Motor neuron (in vitro differentiated cells): ENCODE results near the gene GMPS. TPM values are rescaled to one million over a fixed set of nuclear protein-coding genes. Genes with fewer than 3 reads are reported as not detected.
"Not testable (repeated sequence)": the region's sequence is repeated elsewhere in the genome, so short reads cannot be mapped to it uniquely, and the experiment has no call there.

ENCODE experiments used
- ATAC-seq, 8 experiments: fragments of 200-7000 bp; cut with Tn5 transposase; replicated peaks in 6 of 8; 2 replicates each; pipeline ENCODE4 v1.8.0; 2021; ENCODE audit warnings: mild to moderate bottlenecking in 8 of 8, moderate library complexity in 8 of 8
- H3K27ac ChIP-seq, 2 donors: fragments of 250-450 bp; sonication (Bioruptor Pico); 2 replicates each; pipeline ENCODE4 v1.9.0; 2021; ENCODE audit warnings: antibody characterized with exemption in 2 of 2, mild to moderate bottlenecking in 2 of 2, moderate library complexity in 1 of 2
- H3K4me1 ChIP-seq, 2 donors: fragments of 250-450 bp; sonication (Bioruptor Pico); replicated peaks in 1 of 2; 2 replicates each; pipeline ENCODE4 v1.6.1; 2021; ENCODE audit warnings: antibody characterized with exemption in 2 of 2, mild to moderate bottlenecking in 2 of 2, moderate library complexity in 1 of 2
- H3K4me3 ChIP-seq, 5 donors: fragments of 250-450 bp; sonication (Bioruptor Pico); 2 replicates each; pipeline ENCODE4 v1.9.0; 2021; ENCODE audit warnings: antibody characterized with exemption in 5 of 5, mild to moderate bottlenecking in 5 of 5, moderate library complexity in 4 of 5
- WGBS, 10 experiments: fragments of 450-650 bp; shearing (Covaris generic); methylation state at CpG; one replicate each; pipeline ENCODE4 v1.0.0; 2022; 5-methylcytosine and 5-hydroxymethylcytosine counted together
- in situ Hi-C, 9 experiments: fragments of 400-800 bp; cut with MboI; loops; one replicate each; pipeline ENCODE4 v1.15.0; 2021; ENCODE audit warnings: low sequenced_read_pairs in 9 of 9, low pct_unique_long_range_greater_than_20kb in 2 of 9; ENCODE audit not compliant: unreplicated experiment in 9 of 9
- total RNA-seq, 8 experiments: library from RNA; unstranded; fragments of 300-600 nt; gene quantifications; 2 replicates each; pipeline versions ENCODE4 v1.2.3 to v1.2.4, GENCODE V29; 2022

The GMPS gene
- total RNA-seq, 8 experiments from 2014 or later: 33.4 to 105 (median 48.1) TPM

- in situ Hi-C loops: no loop called here
- H3K4me3 ChIP-seq: no peak overlapping the region
- WGBS, 10 experiments: 84 to 100% (median 93%) methylated on average over 2 to 7 of the region's 7 CpGs; no CpG with 5 or more reads in 1 of the 10 experiments
- ATAC-seq: no peak
- no peak overlapping the region for H3K27ac ChIP-seq
- H3K4me1 ChIP-seq: no peaks in the 10 kb centered on the region
These were observed 13.8 kb downstream of the GMPS start for GRCh38 chr3:155884292-155884691.

GRCh38 chr3:155885292-155885691 is 14.8 kb downstream of the GMPS start:
- no peak for ATAC-seq
- Histone ChIP-seq H3K4me3 (no peak overlapping the region), H3K4me1 (no peaks in the 10 kb centered on the region), H3K27ac (no peak overlapping the region)
- in situ Hi-C loops: no loop called here

- peak in 3 of 8 experiments; percentile 7 to 41 (median 16) for ATAC-seq
- H3K4me3 ChIP-seq, H3K27ac ChIP-seq, in situ Hi-C loops, H3K4me1 ChIP-seq: not testable (repeated sequence)
- 60 to 98% (median 93%) methylated on average over 1 to 6 of the region's 8 CpGs; no CpG with 5 or more reads in 5 of the 10 experiments for WGBS, 10 experiments
These were observed 15.9 kb downstream of the GMPS start for GRCh38 chr3:155886348-155886747.

- no peak for ATAC-seq
- peaks cover 0 to 3% of the 10 kb centered on the region in 2 donors for H3K4me1 ChIP-seq
- 0 to 100% (median 86%) methylated on average over 1 of the region's 1 CpG; no CpG with 5 or more reads in 5 of the 10 experiments for WGBS, 10 experiments
- in situ Hi-C loops: no loop called here
- H3K27ac ChIP-seq: no peak overlapping the region
- no peak overlapping the region for H3K4me3 ChIP-seq
These were observed 16.5 kb downstream of the GMPS start for GRCh38 chr3:155886915-155887314.

- WGBS, 10 experiments: 80 to 100% (median 95%) methylated on average over 1 to 5 of the region's 5 CpGs; no CpG with 5 or more reads in 4 of the 10 experiments
These were observed 18.8 kb downstream of the GMPS start for GRCh38 chr3:155889212-155889611.

GRCh38 chr3:155889952-155890351 is 19.5 kb downstream of the GMPS start:
- H3K27ac ChIP-seq: no peak overlapping the region
- WGBS, 10 experiments: 13 to 100% (median 53%) methylated on average over 1 of the region's 1 CpG
- ATAC-seq: no peak

More at GRCh38 chr3:155889212-155889611, 18.8 kb downstream of the GMPS start:
- no peak overlapping the region for H3K27ac ChIP-seq
- no peak overlapping the region for H3K4me3 ChIP-seq
- no peak for ATAC-seq
- in situ Hi-C loops: no loop called here
- H3K4me1 ChIP-seq: peaks cover 0 to 3% of the 10 kb centered on the region in 2 donors

GRCh38 chr3:155890671-155891190 is 20.3 kb downstream of the GMPS start:
- Histone ChIP-seq H3K4me3 (no peak overlapping the region), H3K4me1 (peaks cover 0 to 3% of the 10 kb centered on the region in 2 donors), H3K27ac (no peak overlapping the region)
- 0 to 88% (median 64%) methylated on average over 1 to 2 of the region's 2 CpGs; no CpG with 5 or more reads in 1 of the 10 experiments for WGBS, 10 experiments
- ATAC-seq: peak in 4 of 8 experiments; percentile 28 to 92 (median 88)
- in situ Hi-C loops: no loop called here

More at GRCh38 chr3:155889952-155890351, 19.5 kb downstream of the GMPS start:
- Histone ChIP-seq H3K4me3 (no peak overlapping the region), H3K4me1 (peaks cover 0 to 3% of the 10 kb centered on the region in 2 donors)
- in situ Hi-C loops: no loop called here

- no peak overlapping the region for H3K4me3 ChIP-seq
- 50 to 100% (median 100%) methylated on average over 2 to 5 of the region's 5 CpGs; no CpG with 5 or more reads in 1 of the 10 experiments for WGBS, 10 experiments
These were observed 20.9 kb downstream of the GMPS start for GRCh38 chr3:155891321-155891720.

GRCh38 chr3:155895379-155895900 is 25.0 kb downstream of the GMPS start:
- Histone ChIP-seq H3K27ac (no peak overlapping the region), H3K4me1 (peaks cover 0 to 3% of the 10 kb centered on the region in 2 donors), H3K4me3 (no peak overlapping the region)
- 80 to 100% (median 95%) methylated on average over 1 to 7 of the region's 7 CpGs; no CpG with 5 or more reads in 1 of the 10 experiments for WGBS, 10 experiments
- no peak for ATAC-seq
- in situ Hi-C loops: no loop called here

More at GRCh38 chr3:155891321-155891720, 20.9 kb downstream of the GMPS start:
- Histone ChIP-seq H3K4me1 (peaks cover 0 to 3% of the 10 kb centered on the region in 2 donors), H3K27ac (no peak overlapping the region)
- peak in 3 of 8 experiments; percentile 24 to 49 (median 31) for ATAC-seq
- in situ Hi-C loops: no loop called here

GRCh38 chr3:155906900-155907299 is 36.5 kb downstream of the GMPS start:
- ATAC-seq: peak in 3 of 8 experiments; percentile 16 to 63 (median 53)
- Histone ChIP-seq H3K27ac (no peak overlapping the region), H3K4me1 (no peaks in the 10 kb centered on the region), H3K4me3 (no peak overlapping the region)
- WGBS, 10 experiments: 80 to 100% (median 100%) methylated on average over 1 of the region's 1 CpG; no CpG with 5 or more reads in 4 of the 10 experiments
- in situ Hi-C loops: no loop called here

GRCh38 chr3:155908086-155908485 is 37.6 kb downstream of the GMPS start:
- no peaks in the 10 kb centered on the region for H3K4me1 ChIP-seq
- H3K4me3 ChIP-seq: no peak overlapping the region
- in situ Hi-C loops: no loop called here
- ATAC-seq: peak in 1 of 8 experiments; percentile 11
- 83 to 100% (median 100%) methylated on average over 1 to 4 of the region's 4 CpGs; no CpG with 5 or more reads in 1 of the 10 experiments for WGBS, 10 experiments
- H3K27ac ChIP-seq: no peak overlapping the region

- in situ Hi-C loops: no loop called here
- no peak for ATAC-seq
- no peaks in the 10 kb centered on the region for H3K4me1 ChIP-seq
- H3K27ac ChIP-seq: no peak overlapping the region
- H3K4me3 ChIP-seq: no peak overlapping the region
These were observed 38.2 kb downstream of the GMPS start for GRCh38 chr3:155908605-155909004.

- H3K4me3 ChIP-seq: no peak overlapping the region
- H3K27ac ChIP-seq: no peak overlapping the region
- in situ Hi-C loops: no loop called here
- no peaks in the 10 kb centered on the region for H3K4me1 ChIP-seq
- ATAC-seq: no peak
These were observed 41.6 kb downstream of the GMPS start for GRCh38 chr3:155912090-155912489.
